Ovary (tissue), 3 donors: ENCODE results near the gene NTRK3.

Experiments used
- EP300 ChIP-seq: sonication (generic); formaldehyde crosslinking; IDR thresholded peaks from one replicate; pipeline ENCODE4 v1.6.1; 2017; ENCODE audit warnings: antibody characterized with exemption
- POLR2A ChIP-seq: fragments of 450-650 bp; IDR thresholded peaks from one replicate; pipeline ENCODE4 v1.6.1; 2017; ENCODE audit warnings: antibody characterized with exemption, mild to moderate bottlenecking, moderate library complexity
- TF ChIP-seq, protein P1 (sequence below), 3 donors: fragments of 450-650 bp in 2 of 3; fragments of 200-600 bp in 1 of 3; IDR thresholded peaks; one replicate each; pipeline versions ENCODE4 v1.5.1 to v1.8.0; 2016 to 2022; ENCODE audit warnings: antibody characterized with exemption in 3 of 3, mild to moderate bottlenecking in 1 of 3
- donor health status: DM: no; HTN: no; CAD: no.

DNA sequence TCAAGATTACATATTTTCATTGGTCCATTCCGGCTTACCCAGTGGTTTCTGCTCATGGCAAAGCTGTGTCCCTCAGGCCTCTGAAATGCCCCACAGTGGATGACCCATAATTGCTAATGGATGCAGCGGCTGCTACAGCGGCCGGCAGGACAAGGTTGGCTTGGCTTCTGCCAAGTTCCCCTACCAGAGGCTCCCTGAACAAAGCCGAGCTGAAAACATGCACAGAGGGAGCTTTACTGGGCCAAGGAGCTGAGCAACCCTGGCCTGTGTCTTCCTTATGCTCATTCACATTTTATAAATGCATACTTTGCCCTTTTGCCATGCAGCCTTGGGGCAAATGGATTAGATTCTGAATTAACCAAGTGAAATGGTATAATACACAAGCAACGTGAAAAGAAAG, 150.5 kb downstream of the NTRK3 start:
- TF ChIP-seq, protein P1, sequence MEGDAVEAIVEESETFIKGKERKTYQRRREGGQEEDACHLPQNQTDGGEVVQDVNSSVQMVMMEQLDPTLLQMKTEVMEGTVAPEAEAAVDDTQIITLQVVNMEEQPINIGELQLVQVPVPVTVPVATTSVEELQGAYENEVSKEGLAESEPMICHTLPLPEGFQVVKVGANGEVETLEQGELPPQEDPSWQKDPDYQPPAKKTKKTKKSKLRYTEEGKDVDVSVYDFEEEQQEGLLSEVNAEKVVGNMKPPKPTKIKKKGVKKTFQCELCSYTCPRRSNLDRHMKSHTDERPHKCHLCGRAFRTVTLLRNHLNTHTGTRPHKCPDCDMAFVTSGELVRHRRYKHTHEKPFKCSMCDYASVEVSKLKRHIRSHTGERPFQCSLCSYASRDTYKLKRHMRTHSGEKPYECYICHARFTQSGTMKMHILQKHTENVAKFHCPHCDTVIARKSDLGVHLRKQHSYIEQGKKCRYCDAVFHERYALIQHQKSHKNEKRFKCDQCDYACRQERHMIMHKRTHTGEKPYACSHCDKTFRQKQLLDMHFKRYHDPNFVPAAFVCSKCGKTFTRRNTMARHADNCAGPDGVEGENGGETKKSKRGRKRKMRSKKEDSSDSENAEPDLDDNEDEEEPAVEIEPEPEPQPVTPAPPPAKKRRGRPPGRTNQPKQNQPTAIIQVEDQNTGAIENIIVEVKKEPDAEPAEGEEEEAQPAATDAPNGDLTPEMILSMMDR (IDR thresholded peaks at IDR 0.05), result no peak
- TF ChIP-seq EP300 (no peak), POLR2A (no peak)
